OCI-LY3 (cell line): ENCODE results near the gene IHH.

ENCODE experiments used
- H2AFZ ChIP-seq: fragments of 200-600, 300-600 bp; shearing (Covaris generic); 2 replicates; pipeline ENCODE4 v1.6.0; 2014; ENCODE audit warnings: antibody characterized with exemption, low read depth, low read length
- H3K27ac ChIP-seq: fragments of 200-600, 300-600 bp; sonication (generic); 2 replicates; pipeline ENCODE4 v1.5.1; 2014; ENCODE audit warnings: mild to moderate bottlenecking, low read length, moderate library complexity, mixed read lengths
- H3K27me3 ChIP-seq: fragments of 200-600, 300-600 bp; sonication (generic); 2 replicates; pipeline ENCODE4 v1.6.1; 2014; ENCODE audit warnings: low read depth, low read length, mixed read lengths
- H3K36me3 ChIP-seq: fragments of 200-600, 300-600 bp; sonication (generic); replicated peaks from 2 replicates; pipeline ENCODE3; 2014; ENCODE audit warnings: low read depth, low read length, mixed read lengths
- H3K4me1 ChIP-seq: fragments of 300-600, 200-600 bp; sonication (generic); 2 replicates; pipeline ENCODE4 v1.6.1; 2014; ENCODE audit warnings: low read length, mixed read lengths
- H3K4me2 ChIP-seq: fragments of 200-600, 300-600 bp; sonication (generic); 2 replicates; pipeline ENCODE4 v1.6.1; 2014; ENCODE audit warnings: low read length, mixed read lengths
- H3K4me3 ChIP-seq: fragments of 300-600, 200-600 bp; sonication (generic); 2 replicates; pipeline ENCODE4 v1.5.1; 2014; ENCODE audit warnings: antibody characterized with exemption, mild to moderate bottlenecking, low read length, moderate library complexity
- H3K79me2 ChIP-seq: fragments of 300-600, 200-600 bp; shearing (Covaris generic); 2 replicates; pipeline ENCODE4 v1.6.1; 2014; ENCODE audit warnings: mild to moderate bottlenecking, low read length, mixed read lengths
- H3K9ac ChIP-seq: fragments of 300-600, 200-600 bp; shearing (Covaris generic); 2 replicates; pipeline ENCODE4 v1.6.0; 2014; ENCODE audit warnings: mild to moderate bottlenecking, low read length, moderate library complexity
- H3K9me3 ChIP-seq: fragments of 200-600, 300-600 bp; shearing (Covaris generic); 2 replicates; pipeline ENCODE4 v1.6.1; 2014; ENCODE audit warnings: low read length, mixed read lengths; ENCODE audit not compliant: insufficient read depth
- H4K20me1 ChIP-seq: fragments of 200-600, 300-600 bp; sonication (generic); 2 replicates; pipeline ENCODE4 v1.6.1; 2016; ENCODE audit warnings: low read length, mixed read lengths; ENCODE audit not compliant: insufficient read depth
- EZH2phosphoT487 ChIP-seq: fragments of 200-600 bp; shearing (Covaris generic); IDR thresholded peaks from 2 replicates; pipeline ENCODE4 v1.6.1; 2018; ENCODE audit warnings: antibody characterized with exemption, mixed run types, low read depth
- TF ChIP-seq, protein P1 (sequence below): fragments of 200-600, 300-600 bp; sonication (generic); IDR thresholded peaks from 2 replicates; pipeline ENCODE4 v1.5.1; 2014; ENCODE audit warnings: antibody characterized with exemption, low read length, low read depth

IHH gene

DNA sequence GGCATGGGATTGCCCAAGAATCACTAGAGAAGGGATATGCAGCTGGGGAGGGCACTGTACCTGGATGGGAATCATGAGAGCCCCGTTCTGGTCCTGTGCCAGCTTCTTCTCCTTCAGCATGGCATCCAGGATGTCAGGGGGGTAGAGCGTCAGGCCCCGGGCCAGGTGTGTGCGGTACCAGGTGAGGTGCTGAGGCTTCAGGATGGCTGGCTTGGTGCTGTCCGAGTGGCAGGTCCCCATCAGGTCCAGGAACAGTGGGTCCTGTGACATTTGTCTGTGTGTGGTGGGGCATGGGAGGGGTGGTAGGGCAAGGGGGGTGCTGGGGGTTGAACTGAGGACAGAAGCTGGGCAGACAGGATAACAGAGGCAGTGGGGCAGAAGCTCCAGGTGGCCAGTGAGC lies 32.6 kb downstream of the IHH start:
- H3K4me2 ChIP-seq, result no peak overlapping the region
- no peaks in the 10 kb centered on the region for H3K79me2 ChIP-seq
- H3K9ac ChIP-seq, result no peak overlapping the region
- H3K9me3 ChIP-seq, result no peaks in the 10 kb centered on the region
- H3K4me3 ChIP-seq, result no peak overlapping the region
- H3K36me3 ChIP-seq, result no peaks in the 10 kb centered on the region
- TF ChIP-seq EZH2phosphoT487, result no peak
- H3K27me3 ChIP-seq, result no peaks in the 10 kb centered on the region
- no peak overlapping the region for H2AFZ ChIP-seq
- H3K4me1 ChIP-seq, result no peaks in the 10 kb centered on the region
- no peaks in the 10 kb centered on the region for H4K20me1 ChIP-seq
- H3K27ac ChIP-seq, result no peak overlapping the region

DNA sequence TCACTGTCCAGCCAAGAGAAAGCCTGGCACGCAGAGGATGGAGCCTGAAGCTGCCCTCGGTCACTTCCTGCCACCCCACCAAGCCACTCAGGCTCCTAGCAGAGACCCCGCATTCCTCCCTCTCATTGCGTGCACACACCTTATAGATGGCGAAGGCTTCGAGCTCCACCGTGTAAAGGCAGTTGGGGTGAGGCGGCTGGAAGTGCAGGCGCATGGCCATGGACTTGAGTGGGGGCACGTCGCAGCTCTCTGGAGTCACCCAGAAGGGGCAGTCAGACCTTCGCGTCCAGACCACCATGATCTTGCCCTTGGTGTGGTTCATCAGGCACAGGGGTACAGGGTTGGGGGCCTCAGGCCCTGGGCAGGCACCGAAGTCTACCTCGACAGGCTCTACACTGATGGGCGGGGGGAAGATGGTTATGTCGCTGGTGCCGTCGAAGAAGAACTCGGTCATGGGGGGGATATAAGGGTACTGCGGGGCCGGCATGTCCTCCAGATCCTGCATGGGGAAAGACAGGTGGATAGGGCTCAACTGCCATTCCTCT lies 33.1 kb downstream of the IHH start:
- no peak for TF ChIP-seq EZH2phosphoT487
- TF ChIP-seq, protein P1, sequence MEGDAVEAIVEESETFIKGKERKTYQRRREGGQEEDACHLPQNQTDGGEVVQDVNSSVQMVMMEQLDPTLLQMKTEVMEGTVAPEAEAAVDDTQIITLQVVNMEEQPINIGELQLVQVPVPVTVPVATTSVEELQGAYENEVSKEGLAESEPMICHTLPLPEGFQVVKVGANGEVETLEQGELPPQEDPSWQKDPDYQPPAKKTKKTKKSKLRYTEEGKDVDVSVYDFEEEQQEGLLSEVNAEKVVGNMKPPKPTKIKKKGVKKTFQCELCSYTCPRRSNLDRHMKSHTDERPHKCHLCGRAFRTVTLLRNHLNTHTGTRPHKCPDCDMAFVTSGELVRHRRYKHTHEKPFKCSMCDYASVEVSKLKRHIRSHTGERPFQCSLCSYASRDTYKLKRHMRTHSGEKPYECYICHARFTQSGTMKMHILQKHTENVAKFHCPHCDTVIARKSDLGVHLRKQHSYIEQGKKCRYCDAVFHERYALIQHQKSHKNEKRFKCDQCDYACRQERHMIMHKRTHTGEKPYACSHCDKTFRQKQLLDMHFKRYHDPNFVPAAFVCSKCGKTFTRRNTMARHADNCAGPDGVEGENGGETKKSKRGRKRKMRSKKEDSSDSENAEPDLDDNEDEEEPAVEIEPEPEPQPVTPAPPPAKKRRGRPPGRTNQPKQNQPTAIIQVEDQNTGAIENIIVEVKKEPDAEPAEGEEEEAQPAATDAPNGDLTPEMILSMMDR, result no peak
- Histone ChIP-seq H3K27me3 (no peaks in the 10 kb centered on the region), H4K20me1 (no peaks in the 10 kb centered on the region), H3K4me2 (no peak overlapping the region), H3K4me1 (no peaks in the 10 kb centered on the region), H2AFZ (no peak overlapping the region), H3K4me3 (no peak overlapping the region), H3K36me3 (no peaks in the 10 kb centered on the region), H3K27ac (no peak overlapping the region), H3K9me3 (no peaks in the 10 kb centered on the region), H3K79me2 (no peaks in the 10 kb centered on the region), H3K9ac (no peak overlapping the region)

DNA sequence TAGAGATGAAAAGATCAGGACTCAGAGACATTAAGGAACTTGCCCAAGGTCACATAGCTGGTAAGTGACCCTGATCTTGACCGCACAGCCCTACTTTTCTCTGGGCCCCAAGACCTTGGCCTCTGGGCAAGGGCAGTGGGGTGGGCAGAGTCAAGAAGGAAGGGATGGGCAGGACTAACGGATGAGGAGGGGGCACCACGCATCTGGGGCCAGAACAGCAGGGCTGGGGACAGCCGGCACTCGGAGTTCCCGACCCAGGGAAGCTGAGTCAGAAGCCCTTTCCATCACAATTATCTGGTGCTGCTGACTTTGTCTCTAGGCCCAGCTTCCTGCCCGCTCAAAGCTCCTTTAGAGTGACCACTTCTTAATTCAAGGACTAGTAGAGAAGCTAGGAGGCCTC lies 33.8 kb downstream of the IHH start:
- TF ChIP-seq, protein P1, result no peak
- no peak for TF ChIP-seq EZH2phosphoT487
- Histone ChIP-seq H3K36me3 (no peaks in the 10 kb centered on the region), H3K79me2 (no peaks in the 10 kb centered on the region), H3K4me1 (no peaks in the 10 kb centered on the region), H3K27me3 (no peaks in the 10 kb centered on the region), H3K9ac (no peak overlapping the region), H3K27ac (no peak overlapping the region), H3K4me3 (no peak overlapping the region), H2AFZ (no peak overlapping the region), H4K20me1 (no peaks in the 10 kb centered on the region), H3K9me3 (no peaks in the 10 kb centered on the region), H3K4me2 (no peak overlapping the region)

DNA sequence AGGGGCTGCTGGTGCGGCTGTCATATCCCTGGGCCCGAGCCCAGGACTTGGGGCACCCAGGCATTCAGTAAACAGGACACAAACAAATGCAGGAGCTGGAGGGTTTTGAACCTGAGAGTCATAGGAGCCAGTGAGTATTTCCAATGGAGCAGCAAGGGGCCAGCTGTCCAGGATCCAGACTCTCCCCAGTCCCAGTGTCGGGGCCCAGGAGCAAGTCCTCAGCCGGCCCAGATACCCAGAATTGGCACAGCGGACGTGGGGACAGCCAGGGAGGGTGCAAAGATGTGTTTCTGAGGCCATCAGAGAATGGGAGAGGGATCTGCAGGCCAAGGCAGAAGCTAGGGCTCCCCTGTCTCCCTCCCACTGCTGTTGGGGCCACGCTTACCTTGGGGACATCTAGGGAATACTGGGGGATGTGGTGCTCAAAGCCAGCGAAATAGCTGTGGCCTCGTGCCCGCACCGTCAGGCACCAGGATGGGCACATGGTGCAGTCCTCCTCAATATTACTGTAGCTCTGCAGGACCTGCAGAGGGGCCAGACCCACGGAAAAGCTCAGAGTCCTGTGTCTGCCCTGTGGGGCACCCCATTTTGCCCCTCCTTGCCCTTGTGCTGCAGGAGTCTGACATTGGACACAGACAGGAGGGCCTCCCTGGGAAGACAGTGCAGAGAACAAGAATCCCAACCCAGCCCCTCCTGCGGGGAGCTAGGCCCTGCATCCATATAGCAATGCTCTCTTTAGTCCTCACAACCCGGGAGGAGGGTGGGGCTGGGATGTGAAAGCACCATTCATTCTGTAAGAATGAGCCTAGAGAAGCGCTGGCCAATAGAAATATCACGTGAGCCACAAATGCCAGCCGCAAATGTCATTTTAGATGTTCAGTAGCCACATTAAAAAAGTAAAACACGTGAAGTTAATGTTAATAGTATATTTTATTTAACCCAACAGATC lies 34.8 kb downstream of the IHH start:
- TF ChIP-seq EZH2phosphoT487, result no peak
- TF ChIP-seq, protein P1, result no peak
- Histone ChIP-seq H4K20me1 (no peaks in the 10 kb centered on the region), H3K27me3 (no peaks in the 10 kb centered on the region), H3K9ac (no peak overlapping the region), H3K36me3 (no peaks in the 10 kb centered on the region), H3K4me3 (no peak overlapping the region), H3K4me1 (no peaks in the 10 kb centered on the region), H3K27ac (no peak overlapping the region), H2AFZ (no peak overlapping the region), H3K79me2 (no peaks in the 10 kb centered on the region), H3K4me2 (no peak overlapping the region), H3K9me3 (no peaks in the 10 kb centered on the region)
